HG03135 (cell line): ENCODE results near the gene GPSM1.

ENCODE experiments used
- ATAC-seq: cut with Tn5 transposase; IDR thresholded peaks from one replicate; pipeline ENCODE4 v1.9.1; 2021; ENCODE audit warnings: mild to moderate bottlenecking, moderate library complexity; ENCODE audit not compliant: unreplicated experiment

The GPSM1 gene

GRCh38 chr9:136303825-136304416 lies 23.4 kb upstream of the GPSM1 start, which contains the start of gene CCDC187:
Gene CCDC187 (minus strand): TSS chr9:136304094. CDS start chr9:136303830, 264 bp downstream.
- no peak for ATAC-seq

- ATAC-seq = no peak
Observed at GRCh38 chr9:136304456-136304855, 22.9 kb upstream of the GPSM1 start.

DNA sequence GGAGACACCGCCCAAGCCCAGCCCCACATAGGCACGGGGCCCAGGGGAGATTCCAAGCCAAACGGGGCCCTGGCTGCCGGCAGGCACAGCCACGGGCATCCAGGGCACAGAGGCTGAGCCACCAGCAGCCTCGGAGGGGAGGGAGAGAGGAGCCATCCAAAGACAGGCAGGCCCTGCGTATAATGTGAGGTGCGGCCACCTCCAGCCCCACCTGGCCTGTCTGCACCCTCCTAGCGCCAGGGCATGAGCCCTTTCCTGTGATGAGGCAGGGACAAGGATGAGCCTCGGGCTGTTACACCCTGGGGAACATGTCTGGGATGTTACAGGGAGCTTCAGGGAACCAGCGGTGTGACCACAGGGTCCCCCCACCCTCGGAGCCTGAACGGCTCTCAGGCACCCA lies 22.4 kb upstream of the GPSM1 start:
- ATAC-seq = no peak

GRCh38 chr9:136305804-136306203 lies 21.5 kb upstream of the GPSM1 start:
- ATAC-seq = no peak

DNA sequence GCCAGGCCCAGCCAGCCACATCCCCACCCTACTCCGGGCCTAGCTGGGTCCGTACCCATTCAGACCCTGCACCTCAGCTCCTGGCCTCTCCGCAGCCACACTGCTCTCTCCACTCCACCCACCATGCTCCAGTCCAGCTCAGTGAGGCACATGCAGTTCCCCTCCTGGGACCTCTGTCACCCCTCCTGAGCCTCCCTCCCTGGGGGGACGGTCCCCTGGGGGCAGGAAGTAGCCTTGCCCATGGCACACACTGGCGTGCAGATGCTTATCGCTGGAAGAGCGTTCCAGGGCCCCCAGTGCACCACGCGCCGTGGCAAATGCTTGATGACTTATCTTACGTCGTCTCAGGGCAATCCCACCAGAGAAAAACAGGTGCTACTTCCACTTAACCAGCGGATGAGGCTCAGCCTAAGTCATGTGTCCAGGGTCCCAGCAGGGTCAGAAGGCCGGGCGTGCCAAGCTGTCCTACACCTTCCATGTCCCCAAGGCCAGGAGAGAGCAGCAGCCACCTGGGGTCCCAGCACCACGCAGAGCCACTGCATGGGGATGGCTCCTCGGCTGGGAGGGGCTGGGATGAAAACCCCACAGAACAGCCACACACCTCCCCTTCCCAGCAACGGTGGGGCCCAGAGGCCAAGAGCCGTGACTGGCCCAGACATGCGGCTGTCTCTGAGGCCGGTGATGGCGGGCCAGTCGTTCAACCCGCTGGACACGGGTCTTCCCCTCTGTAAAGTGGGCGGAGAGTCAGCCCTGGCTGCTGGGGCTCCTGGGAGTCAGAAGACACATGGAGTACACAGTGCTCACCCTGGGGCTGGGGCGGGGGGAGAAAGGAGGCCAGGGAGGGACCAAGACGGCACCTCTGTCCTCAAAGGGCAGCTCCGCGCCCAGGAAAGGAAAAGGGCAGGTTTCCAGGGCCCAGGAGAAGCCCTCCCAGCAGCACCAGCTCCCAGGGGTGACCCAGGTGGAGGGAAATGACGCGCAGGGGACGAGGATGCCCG lies 20.8 kb upstream of the GPSM1 start:
- no peak for ATAC-seq

DNA sequence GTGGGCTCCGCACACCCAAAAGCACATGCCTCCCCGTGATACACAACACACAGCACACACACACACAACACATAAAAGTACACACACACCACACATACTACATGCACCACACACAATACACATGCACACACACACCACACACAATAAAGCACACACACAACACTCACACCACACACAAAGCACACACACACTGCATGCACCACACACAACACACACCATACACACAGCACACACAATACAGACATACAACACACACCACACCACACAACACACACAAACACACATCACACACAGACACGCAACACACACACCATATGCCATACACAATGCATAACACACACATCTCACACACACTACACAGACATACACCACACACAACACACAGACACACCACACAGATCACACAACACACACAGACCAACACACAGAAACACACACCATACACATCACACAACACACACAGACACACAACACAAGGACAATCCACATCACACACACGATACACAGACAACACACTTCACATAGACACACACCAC lies 20.1 kb upstream of the GPSM1 start:
- ATAC-seq = no peak

- no peak for ATAC-seq
Observed at GRCh38 chr9:136308006-136308701, 19.2 kb upstream of the GPSM1 start.

- no peak for ATAC-seq
Observed at GRCh38 chr9:136308702-136309053, 18.7 kb upstream of the GPSM1 start.

GRCh38 chr9:136309101-136309801 lies 18.1 kb upstream of the GPSM1 start:
- no peak for ATAC-seq

GRCh38 chr9:136309806-136310220 lies 17.5 kb upstream of the GPSM1 start:
- no peak for ATAC-seq

- no peak for ATAC-seq
Observed at GRCh38 chr9:136310273-136311030, 16.9 kb upstream of the GPSM1 start.

- no peak for ATAC-seq
Observed at GRCh38 chr9:136311051-136312008, 16.0 kb upstream of the GPSM1 start.

GRCh38 chr9:136312009-136312375 lies 15.3 kb upstream of the GPSM1 start:
- no peak for ATAC-seq

DNA sequence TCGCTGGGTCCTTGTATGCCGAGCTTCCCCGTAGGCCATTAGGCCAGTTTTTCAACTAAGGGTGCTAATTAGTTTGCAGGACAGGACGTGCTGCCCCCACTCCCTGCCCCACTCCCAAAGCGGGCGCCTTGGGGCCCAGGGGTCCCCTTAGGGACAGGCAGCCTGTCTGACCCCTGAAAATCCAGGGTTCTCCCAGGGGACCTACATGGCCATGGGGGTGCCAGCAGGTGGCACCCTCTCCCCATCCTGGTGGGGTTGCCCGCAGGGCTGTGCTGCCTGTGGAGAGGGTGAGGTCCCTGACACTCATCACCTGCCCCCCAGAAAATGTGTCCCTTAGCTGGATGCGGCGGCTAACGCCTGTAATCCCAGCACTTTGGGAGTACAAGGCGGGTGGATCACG lies 14.9 kb upstream of the GPSM1 start:
- ATAC-seq = no peak

DNA sequence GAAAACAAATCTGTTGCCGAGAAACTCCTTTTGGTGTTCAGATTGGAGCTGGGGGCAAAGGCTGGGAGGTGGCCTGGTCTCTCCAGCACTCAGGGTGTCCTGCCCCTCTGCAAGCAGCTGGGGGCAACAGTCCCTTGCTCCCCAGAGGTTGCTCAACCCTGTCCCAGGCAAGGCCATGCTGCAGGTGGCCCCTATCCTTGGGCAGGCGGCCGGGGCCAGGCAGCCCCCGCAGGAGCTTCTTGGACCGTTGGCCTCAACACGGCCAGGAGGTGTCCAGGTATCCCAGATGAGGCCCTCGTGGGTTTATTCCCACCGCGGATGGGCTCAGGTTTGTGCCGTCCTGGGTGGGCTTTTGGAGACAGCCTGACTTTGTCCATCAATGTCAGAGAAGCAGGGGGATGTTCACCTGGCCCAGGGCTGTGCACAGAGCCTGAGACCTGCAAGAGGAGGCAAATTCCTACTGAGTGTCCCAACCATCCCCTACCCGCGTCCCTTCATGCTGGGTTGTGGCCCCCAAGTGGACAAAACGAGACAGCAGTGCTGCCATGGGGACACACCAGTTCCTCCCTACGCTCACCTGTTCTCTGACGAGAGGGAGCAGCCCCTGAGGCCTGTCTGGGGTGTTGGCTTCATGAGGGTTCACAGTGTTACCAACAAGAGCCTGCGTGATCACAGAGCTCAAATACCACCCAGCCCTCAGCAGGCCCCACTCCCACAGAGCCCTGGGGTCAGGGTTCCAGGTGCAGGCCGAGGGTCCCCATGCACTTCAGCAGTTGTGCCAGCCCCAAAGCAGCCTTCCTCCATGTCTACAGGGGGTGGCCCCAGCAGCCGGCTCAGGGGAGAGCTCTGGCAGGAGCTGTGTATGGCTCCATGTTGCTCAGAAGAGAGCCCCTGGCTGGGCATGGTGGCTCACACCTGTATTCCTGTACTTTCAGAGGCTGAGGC lies 14.0 kb upstream of the GPSM1 start:
- no peak for ATAC-seq

- no peak for ATAC-seq
Observed at GRCh38 chr9:136314056-136314416, 13.3 kb upstream of the GPSM1 start.

DNA sequence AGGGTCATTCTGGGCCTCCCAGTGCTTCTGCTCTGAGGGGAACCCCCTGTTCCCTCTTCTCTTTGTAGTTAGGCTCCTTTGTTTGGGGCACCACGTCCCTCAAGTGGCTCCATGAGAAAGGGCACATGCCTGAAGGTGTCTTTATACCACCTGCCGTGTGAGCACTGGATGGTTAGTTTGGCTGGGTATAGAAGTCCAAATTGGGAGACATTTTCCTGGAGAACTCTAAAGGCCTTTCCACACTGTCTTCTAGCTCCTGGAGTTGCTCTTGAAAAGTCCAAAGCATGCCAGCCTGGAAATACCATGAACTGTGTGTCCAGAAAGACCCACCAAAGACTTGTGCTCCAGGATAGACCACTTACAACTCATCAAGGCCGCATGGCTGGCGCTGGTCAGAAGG lies 12.4 kb upstream of the GPSM1 start:
- no peak for ATAC-seq

GRCh38 chr9:136316271-136316751 lies 11.0 kb upstream of the GPSM1 start:
- no peak for ATAC-seq
